ENCODE measurements around the gene PRKAR1B. TPM values are rescaled to one million over a fixed set of nuclear protein-coding genes. Genes with fewer than 3 reads are reported as not detected.

The PRKAR1B gene
- total and polyA plus RNA-seq, 10 donors: 9.9 to 39.5 (median 23.5) TPM

DNA sequence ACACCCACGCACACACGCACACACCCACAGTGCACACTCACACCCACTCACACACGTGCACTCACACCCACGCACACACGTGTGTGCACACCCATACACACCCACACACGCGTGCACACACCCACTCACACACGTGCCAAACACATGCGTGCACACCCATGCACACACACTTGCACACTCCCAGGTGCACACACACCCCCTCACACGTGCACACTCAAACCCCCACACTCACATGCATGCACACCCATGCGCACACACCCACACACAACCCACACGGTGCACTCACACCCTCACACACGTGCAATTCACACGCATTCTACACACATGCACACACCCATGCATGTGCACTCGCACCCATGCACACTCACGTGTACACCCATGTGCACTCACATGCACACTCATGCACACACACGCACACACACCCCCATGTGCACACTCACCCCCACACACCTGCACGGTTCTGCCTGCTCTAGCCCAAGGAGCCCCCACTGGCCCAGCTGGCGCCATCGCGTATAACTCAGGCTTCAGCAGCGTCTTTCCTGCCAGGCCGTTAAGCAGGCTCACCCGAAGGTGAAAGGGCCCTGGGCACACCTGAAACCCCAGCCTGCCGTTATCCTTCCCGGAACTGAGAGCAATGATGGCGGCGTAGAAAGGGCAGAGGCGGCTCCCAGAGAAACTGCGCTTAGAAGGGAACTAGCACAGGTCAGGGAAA lies 143.5 kb downstream of the PRKAR1B start:
- peaks cover 0 to 7% (median 0%) of the 10 kb centered on the region in 8 donors for H3K9me3 ChIP-seq
- 73 to 90% (median 81%) methylated on average over 30 of the region's 30 CpGs for WGBS, 5 donors
- H3K4me1 ChIP-seq: peaks cover 0 to 19% (median 2%) of the 10 kb centered on the region in 6 donors
- H3K36me3 ChIP-seq: peaks cover 0 to 34% (median 1%) of the 10 kb centered on the region in 6 donors
- intact Hi-C loops (cut with DNase I; ENCODE audit: low total_unique reads): no loop called here
- peak; percentile 75 for DNase-seq
- peak overlapping the region in 5 of 8 donors; percentile 27 to 71 (median 67) for H3K27ac ChIP-seq
- no peaks in the 10 kb centered on the region for H3K27me3 ChIP-seq (replicated peaks in 1 of 7)
- peak overlapping the region in 6 of 8 donors; percentile 4 to 60 (median 22) for H3K4me3 ChIP-seq
- TF ChIP-seq POLR2AphosphoS5 (IDR thresholded peaks at IDR 0.05) (no peak), POLR2A (IDR thresholded peaks at IDR 0.05) (no peak)
- TF ChIP-seq, protein P1, sequence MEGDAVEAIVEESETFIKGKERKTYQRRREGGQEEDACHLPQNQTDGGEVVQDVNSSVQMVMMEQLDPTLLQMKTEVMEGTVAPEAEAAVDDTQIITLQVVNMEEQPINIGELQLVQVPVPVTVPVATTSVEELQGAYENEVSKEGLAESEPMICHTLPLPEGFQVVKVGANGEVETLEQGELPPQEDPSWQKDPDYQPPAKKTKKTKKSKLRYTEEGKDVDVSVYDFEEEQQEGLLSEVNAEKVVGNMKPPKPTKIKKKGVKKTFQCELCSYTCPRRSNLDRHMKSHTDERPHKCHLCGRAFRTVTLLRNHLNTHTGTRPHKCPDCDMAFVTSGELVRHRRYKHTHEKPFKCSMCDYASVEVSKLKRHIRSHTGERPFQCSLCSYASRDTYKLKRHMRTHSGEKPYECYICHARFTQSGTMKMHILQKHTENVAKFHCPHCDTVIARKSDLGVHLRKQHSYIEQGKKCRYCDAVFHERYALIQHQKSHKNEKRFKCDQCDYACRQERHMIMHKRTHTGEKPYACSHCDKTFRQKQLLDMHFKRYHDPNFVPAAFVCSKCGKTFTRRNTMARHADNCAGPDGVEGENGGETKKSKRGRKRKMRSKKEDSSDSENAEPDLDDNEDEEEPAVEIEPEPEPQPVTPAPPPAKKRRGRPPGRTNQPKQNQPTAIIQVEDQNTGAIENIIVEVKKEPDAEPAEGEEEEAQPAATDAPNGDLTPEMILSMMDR (IDR thresholded peaks at IDR 0.05 in 8 of 11, conservative IDR thresholded peaks at IDR 0.05 in 3 of 11): no peak

- H3K36me3 ChIP-seq: peaks cover 0 to 40% (median 1%) of the 10 kb centered on the region in 6 donors
- TF ChIP-seq POLR2AphosphoS5 (IDR thresholded peaks at IDR 0.05) (no peak), POLR2A (IDR thresholded peaks at IDR 0.05) (no peak)
- TF ChIP-seq, protein P1 (IDR thresholded peaks at IDR 0.05 in 8 of 11, conservative IDR thresholded peaks at IDR 0.05 in 3 of 11): no peak
- 91 to 96% (median 94%) methylated on average over 23 of the region's 23 CpGs for WGBS, 5 donors
- no peak overlapping the region for H3K27ac ChIP-seq
- no peak overlapping the region for H3K4me3 ChIP-seq
- intact Hi-C loops (cut with DNase I; ENCODE audit: low total_unique reads): no loop called here
- H3K9me3 ChIP-seq: peaks cover 0 to 7% (median 0%) of the 10 kb centered on the region in 8 donors
- DNase-seq: no peak
- no peaks in the 10 kb centered on the region for H3K27me3 ChIP-seq (replicated peaks in 1 of 7)
- H3K4me1 ChIP-seq: peaks cover 0 to 19% (median 2%) of the 10 kb centered on the region in 6 donors
Measured at GRCh38 chr7:582931-583330, 144.2 kb downstream of the PRKAR1B start.

DNA sequence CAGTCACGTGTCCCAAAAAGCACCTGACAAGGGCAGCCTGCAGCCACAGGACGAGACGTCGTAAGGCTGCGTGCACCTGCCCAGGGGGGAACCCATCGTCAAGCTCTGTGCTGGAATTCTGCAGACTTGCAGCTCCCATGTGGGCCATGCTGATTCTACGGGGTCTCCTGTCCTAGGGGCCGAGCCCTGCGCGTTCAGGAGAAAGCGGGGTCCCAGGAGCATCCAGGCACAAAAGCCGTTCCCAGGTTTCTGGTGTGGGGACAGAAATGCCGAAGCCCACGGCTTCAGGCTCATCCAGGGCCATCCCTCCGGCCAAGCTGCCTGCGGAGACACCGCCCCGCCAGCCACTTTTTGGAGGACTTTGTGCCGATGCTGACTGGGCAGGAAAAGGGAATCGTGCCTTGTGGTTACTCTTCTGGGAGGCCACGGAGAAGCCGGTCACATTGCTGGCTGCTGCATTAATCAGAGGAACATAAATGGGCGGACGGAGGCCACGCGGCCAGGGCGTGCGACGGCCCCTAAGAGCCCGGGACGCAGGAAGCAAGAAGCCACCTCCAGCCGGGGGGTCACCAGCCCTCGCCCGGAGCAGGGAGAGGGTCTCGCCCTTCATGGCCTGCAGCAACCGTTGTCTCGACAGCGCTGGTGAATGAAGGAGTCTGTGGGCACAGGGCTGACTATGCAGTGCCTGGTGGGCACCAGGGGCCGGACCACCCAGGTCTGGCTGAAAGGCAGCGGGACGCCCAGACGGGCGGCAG lies 144.8 kb downstream of the PRKAR1B start:
- TF ChIP-seq POLR2AphosphoS5 (IDR thresholded peaks at IDR 0.05) (no peak), POLR2A (IDR thresholded peaks at IDR 0.05) (no peak)
- TF ChIP-seq, protein P1 (IDR thresholded peaks at IDR 0.05 in 8 of 11, conservative IDR thresholded peaks at IDR 0.05 in 3 of 11): no peak
- peaks cover 0 to 19% (median 2%) of the 10 kb centered on the region in 6 donors for H3K4me1 ChIP-seq
- H3K27ac ChIP-seq: no peak overlapping the region
- intact Hi-C loops (cut with DNase I; ENCODE audit: low total_unique reads): no loop called here
- H3K27me3 ChIP-seq (replicated peaks in 1 of 7): no peaks in the 10 kb centered on the region
- 91 to 95% (median 95%) methylated on average over 37 to 43 of the region's 43 CpGs for WGBS, 5 donors
- no peak for DNase-seq
- H3K9me3 ChIP-seq: peaks cover 0 to 7% (median 0%) of the 10 kb centered on the region in 8 donors
- H3K4me3 ChIP-seq: no peak overlapping the region
- peaks cover 0 to 46% (median 1%) of the 10 kb centered on the region in 6 donors for H3K36me3 ChIP-seq

GRCh38 chr7:578386-578785 lies 148.7 kb downstream of the PRKAR1B start:
- peaks cover 0 to 44% (median 1%) of the 10 kb centered on the region in 6 donors for H3K36me3 ChIP-seq
- WGBS, 5 donors: 89 to 98% (median 95%) methylated on average over 16 of the region's 16 CpGs
- H3K4me1 ChIP-seq: no peaks in the 10 kb centered on the region
- H3K9me3 ChIP-seq: no peaks in the 10 kb centered on the region
- H3K27me3 ChIP-seq (replicated peaks in 1 of 7): no peaks in the 10 kb centered on the region
- TF ChIP-seq, protein P1 (IDR thresholded peaks at IDR 0.05 in 8 of 11, conservative IDR thresholded peaks at IDR 0.05 in 3 of 11): no peak
- TF ChIP-seq POLR2AphosphoS5 (IDR thresholded peaks at IDR 0.05): no peak
- no peak for TF ChIP-seq POLR2A (IDR thresholded peaks at IDR 0.05)
- DNase-seq: no peak
- no peak overlapping the region for H3K27ac ChIP-seq
- no peak overlapping the region for H3K4me3 ChIP-seq
- intact Hi-C loops (cut with DNase I; ENCODE audit: low total_unique reads): no loop called here
